GM10248 (cell line): Measurements from ENCODE around the gene KRT9.

ENCODE experiments used
- CTCF ChIA-PET: fragments of 300-600 bp; sonication (Branson Sonifier 250); formaldehyde crosslinking; extraction: SDS; loops from one replicate; lab custom pipeline; 2021; ENCODE audit warnings: antibody characterized with exemption; lab: Yijun Ruan, JAX
- POLR2A ChIA-PET: fragments of 350-650 bp; sonication (Branson Sonifier 250); formaldehyde crosslinking; extraction: SDS; loops from one replicate; lab custom pipeline; 2020; ENCODE audit warnings: antibody characterized with exemption; lab: Yijun Ruan, JAX
- DNase-seq: peaks from one replicate; pipeline ENCODE4 v3.0.0; 2012; ENCODE audit errors: extremely low spot score
- CTCF ChIP-seq: IDR thresholded peaks from 2 replicates; pipeline ENCODE4 v1.5.1; 2012; ENCODE audit warnings: mild to moderate bottlenecking, low read depth; ENCODE audit errors: extremely low read depth, missing control alignments, control extremely low read depth

The KRT9 gene

GRCh38 chr17:41594363-41594915 is 22.6 kb upstream of the KRT9 start:
- ChIA-PET CTCF (interaction anchor here (0.9 to 5.0 kb wide), 5 partner anchors 15 to 101 kb away, joined by 3 to 12 read pairs (median 5); no protein-coding TSS in a partner anchor), POLR2A (no interaction called here)
- DNase-seq: no peak
- TF ChIP-seq CTCF: no peak

- DNase-seq: no peak
- TF ChIP-seq CTCF: no peak
- ChIA-PET POLR2A (no interaction called here), CTCF (interaction anchor here (1.0 to 5.0 kb wide), 4 partner anchors 14 to 102 kb away, joined by 3 to 12 read pairs (median 6); no protein-coding TSS in a partner anchor)
These were observed 21.6 kb upstream of the KRT9 start for GRCh38 chr17:41593306-41593981.

GRCh38 chr17:41592601-41593305 is 20.9 kb upstream of the KRT9 start:
- ChIA-PET CTCF (interaction anchor here (1.6 to 5.0 kb wide), 4 partner anchors 13 to 70 kb away, joined by 5 to 12 read pairs (median 7); no protein-coding TSS in a partner anchor), POLR2A (no interaction called here)
- no peak for DNase-seq
- TF ChIP-seq CTCF: no peak

GRCh38 chr17:41589301-41589700 is 17.4 kb upstream of the KRT9 start:
- CTCF ChIA-PET: interaction anchor here (0.9 kb wide), 1 partner anchor 41 kb away, joined by 4 read pairs; no protein-coding TSS in a partner anchor
- TF ChIP-seq CTCF: no peak
- POLR2A ChIA-PET: no interaction called here
- DNase-seq: no peak

GRCh38 chr17:41588126-41588810 is 16.4 kb upstream of the KRT9 start:
- ChIA-PET CTCF (interaction anchor here (0.7 to 1.2 kb wide), 3 partner anchors 9 to 60 kb away, joined by 3 to 4 read pairs (median 3); no protein-coding TSS in a partner anchor), POLR2A (no interaction called here)
- no peak for TF ChIP-seq CTCF
- no peak for DNase-seq

GRCh38 chr17:41586863-41587495 is 15.1 kb upstream of the KRT9 start, which contains the start of gene KRT14:
Gene KRT14 (minus strand): TSS chr17:41586895. CDS start chr17:41586834, 61 bp downstream.
- ChIA-PET POLR2A (no interaction called here), CTCF (interaction anchor here (1.2 to 3.6 kb wide), 2 partner anchors 37 to 61 kb away, joined by 3 to 10 read pairs; no protein-coding TSS in a partner anchor)
- TF ChIP-seq CTCF: no peak

More at GRCh38 chr17:41586863-41587495, 15.1 kb upstream of the KRT9 start, which contains the start of gene KRT14:
- no peak for DNase-seq
